H9 (cell line): Measurements from ENCODE around the gene CELF1. TPM values are rescaled to one million over a fixed set of nuclear protein-coding genes. Genes with fewer than 3 reads are reported as not detected.

Source experiments
- DNase-seq: peaks from one replicate; pipeline ENCODE4 v3.0.0-alpha.2; 2017
- H2AFZ ChIP-seq: one replicate; pipeline ENCODE4 v1.6.1; 2013; ENCODE audit warnings: mild to moderate bottlenecking, low read length, control low read depth, moderate library complexity
- H2AK5ac ChIP-seq: 2 replicates; pipeline ENCODE4 v1.6.1; 2013; ENCODE audit warnings: low read length, control low read depth, mixed read lengths; ENCODE audit not compliant: insufficient read length
- H2BK120ac ChIP-seq: one replicate; pipeline ENCODE4 v1.6.1; 2013; ENCODE audit warnings: low read depth, mild to moderate bottlenecking, low read length, control low read depth, inconsistent platforms; ENCODE audit not compliant: poor library complexity, severe bottlenecking
- H2BK12ac ChIP-seq: 2 replicates; pipeline ENCODE4 v1.6.1; 2013; ENCODE audit warnings: low read length, control low read depth, mixed read lengths, low read depth; ENCODE audit not compliant: insufficient read length
- H2BK15ac ChIP-seq: 2 replicates; pipeline ENCODE4 v1.6.1; 2013; ENCODE audit warnings: low read depth, low read length, control low read depth
- H2BK20ac ChIP-seq: one replicate; pipeline ENCODE4 v1.6.1; 2013; ENCODE audit warnings: low read depth, mild to moderate bottlenecking, low read length, control low read depth, inconsistent platforms; ENCODE audit not compliant: poor library complexity, severe bottlenecking
- H2BK5ac ChIP-seq: 2 replicates; pipeline ENCODE4 v1.6.1; 2013; ENCODE audit warnings: low read length, control low read depth, mixed read lengths; ENCODE audit not compliant: insufficient read length
- H3K14ac ChIP-seq: 2 replicates; pipeline ENCODE4 v1.6.1; 2013; ENCODE audit warnings: low read length, control low read depth; ENCODE audit not compliant: insufficient read depth
- H3K18ac ChIP-seq: 2 replicates; pipeline ENCODE4 v1.6.1; 2013; ENCODE audit warnings: low read depth, mild to moderate bottlenecking, mixed read lengths, low read length, control low read depth; ENCODE audit not compliant: insufficient read length
- H3K23ac ChIP-seq: 2 replicates; pipeline ENCODE4 v1.6.1; 2013; ENCODE audit warnings: low read length, control low read depth, mixed read lengths, low read depth; ENCODE audit not compliant: insufficient read length
- H3K23me2 ChIP-seq: 2 replicates; pipeline ENCODE4 v1.6.1; 2013; ENCODE audit warnings: low read depth, mild to moderate bottlenecking, mixed read lengths, low read length, control low read depth; ENCODE audit not compliant: insufficient read length, poor library complexity, severe bottlenecking
- H3K27ac ChIP-seq: 2 replicates; pipeline ENCODE4 v1.5.1; 2013; ENCODE audit warnings: low read length, control low read depth, mixed read lengths, low read depth; ENCODE audit not compliant: insufficient read length
- H3K27me3 ChIP-seq: 2 replicates; pipeline ENCODE4 v1.6.1; 2013; ENCODE audit warnings: low read length, control low read depth, inconsistent platforms; ENCODE audit not compliant: insufficient read depth
- H3K4ac ChIP-seq: 2 replicates; pipeline ENCODE4 v1.6.1; 2013; ENCODE audit warnings: low read depth, mild to moderate bottlenecking, control low read depth, inconsistent platforms, low read length, moderate library complexity
- H3K4me1 ChIP-seq: 2 replicates; pipeline ENCODE4 v1.6.1; 2013; ENCODE audit warnings: low read length, control low read depth, inconsistent platforms; ENCODE audit not compliant: insufficient read depth
- H3K4me2 ChIP-seq: 2 replicates; pipeline ENCODE4 v1.6.1; 2013; ENCODE audit warnings: low read length, control low read depth, mixed read lengths; ENCODE audit not compliant: insufficient read length, insufficient read depth
- H3K56ac ChIP-seq: 2 replicates; pipeline ENCODE4 v1.6.1; 2013; ENCODE audit warnings: low read depth, mild to moderate bottlenecking, mixed read lengths, low read length, control low read depth; ENCODE audit not compliant: insufficient read length
- H3K79me1 ChIP-seq: 2 replicates; pipeline ENCODE4 v1.6.1; 2013; ENCODE audit warnings: low read depth, mild to moderate bottlenecking, moderate library complexity, low read length, control low read depth, inconsistent platforms; ENCODE audit not compliant: insufficient read depth, poor library complexity, severe bottlenecking
- H3K79me2 ChIP-seq: 2 replicates; pipeline ENCODE4 v1.6.1; 2013; ENCODE audit warnings: low read length, control low read depth, inconsistent platforms; ENCODE audit not compliant: insufficient read depth
- H3K9ac ChIP-seq: 2 replicates; pipeline ENCODE4 v1.6.1; 2013; ENCODE audit warnings: low read length, control low read depth, mixed read lengths; ENCODE audit not compliant: insufficient read length; ENCODE audit errors: extremely low read depth
- H3K9me3 ChIP-seq: one replicate; pipeline ENCODE4 v1.6.1; 2013; ENCODE audit warnings: low read depth, low read length, inconsistent platforms; ENCODE audit not compliant: control insufficient read depth
- H3T11ph ChIP-seq: one replicate; pipeline ENCODE4 v1.6.1; 2013; ENCODE audit warnings: mild to moderate bottlenecking, low read length, control low read depth, inconsistent platforms
- H4K20me1 ChIP-seq: one replicate; pipeline ENCODE4 v1.6.1; 2013; ENCODE audit not compliant: control insufficient read depth, insufficient read length, insufficient read depth
- H4K5ac ChIP-seq: 2 replicates; pipeline ENCODE4 v1.6.1; 2013; ENCODE audit warnings: low read depth, mild to moderate bottlenecking, mixed read lengths, low read length, control low read depth; ENCODE audit not compliant: insufficient read length
- H4K8ac ChIP-seq: replicated peaks from 2 replicates; pipeline ENCODE4 v1.6.1; 2013; ENCODE audit warnings: low read length, control low read depth, mixed read lengths, low read depth; ENCODE audit not compliant: insufficient read length
- H4K91ac ChIP-seq: 2 replicates; pipeline ENCODE4 v1.6.1; 2013; ENCODE audit warnings: low read depth, mild to moderate bottlenecking, moderate library complexity, mixed read lengths, low read length, control low read depth; ENCODE audit not compliant: insufficient read length
- H3K27ac Mint-ChIP-seq, 3 experiments: 2 replicates in 2 of 3; 3 replicates in 1 of 3; pipeline ENCODE4 v1.8.0; 2020 to 2021; ENCODE audit warnings: mixed read lengths in 3 of 3, mild to moderate bottlenecking in 1 of 3, moderate library complexity in 1 of 3
- H3K27me3 Mint-ChIP-seq: 2 replicates; pipeline ENCODE4 v1.8.0; 2021; ENCODE audit warnings: low read depth, mild to moderate bottlenecking, moderate library complexity, mixed read lengths
- H3K36me3 Mint-ChIP-seq, 3 experiments: 2 replicates in 2 of 3; 3 replicates in 1 of 3; pipeline ENCODE4 v1.8.0; 2020 to 2021; ENCODE audit warnings: low read depth in 3 of 3, mixed read lengths in 3 of 3; ENCODE audit not compliant: insufficient read depth in 1 of 3
- H3K4me1 Mint-ChIP-seq, 2 experiments: 2 replicates each; pipeline ENCODE4 v1.8.0; 2020; ENCODE audit warnings: mixed read lengths in 2 of 2
- H3K4me3 Mint-ChIP-seq, 2 experiments: 2 replicates in 1 of 2; 3 replicates in 1 of 2; pipeline ENCODE4 v1.8.0; 2020 to 2021; ENCODE audit warnings: mild to moderate bottlenecking in 2 of 2, mixed read lengths in 2 of 2, moderate library complexity in 1 of 2
- H3K9me3 Mint-ChIP-seq, 2 experiments: 2 replicates in 1 of 2; 3 replicates in 1 of 2; pipeline ENCODE4 v1.8.0; 2020; ENCODE audit warnings: mild to moderate bottlenecking in 2 of 2, mixed read lengths in 2 of 2, moderate library complexity in 1 of 2
- WGBS: extraction: QIAGEN DNeasy Blood & Tissue Kit; methylation state at CpG from one replicate; pipeline ENCODE4 v1.1.7; 2013; ENCODE audit warnings: missing lambda C conversion rate, low lambda C conversion rate, mixed read lengths; ENCODE audit not compliant: insufficient read length; ENCODE audit errors: extremely low coverage; 5-methylcytosine and 5-hydroxymethylcytosine counted together
- total RNA-seq: library from RNA; stranded (reverse); gene quantifications from 2 replicates; pipeline ENCODE4 v1.2.1, GENCODE V29; 2021
- TF ChIP-seq, protein P1 (sequence below): fragments of 200-600 bp; sonication (generic); conservative IDR thresholded peaks from 3 replicates; pipeline ENCODE4 v1.8.0; 2021; ENCODE audit warnings: antibody characterized with exemption, mild to moderate bottlenecking

The CELF1 gene
- total RNA-seq, 1 experiment from 2014 or later: 211 TPM

GRCh38 chr11:47431356-47432083, 121.4 kb downstream of the CELF1 start:
- Histone ChIP-seq H4K91ac (no peak overlapping the region), H2BK12ac (no peak overlapping the region), H3K79me1 (no peaks in the 10 kb centered on the region), H2AFZ (no peak overlapping the region), H3K14ac (no peak overlapping the region), H4K5ac (no peak overlapping the region), H4K8ac (no peak overlapping the region), H3K79me2 (no peaks in the 10 kb centered on the region), H3T11ph (no peak overlapping the region), H3K4ac (no peak overlapping the region), H2BK15ac (no peak overlapping the region), H4K20me1 (no peaks in the 10 kb centered on the region), H3K9ac (no peak overlapping the region), H3K23ac (no peak overlapping the region), H3K23me2 (no peaks in the 10 kb centered on the region), H3K9me3 (no peaks in the 10 kb centered on the region), H2BK20ac (no peak overlapping the region), H2BK5ac (no peak overlapping the region), H3K56ac (no peak overlapping the region), H2AK5ac (no peak overlapping the region), H3K4me2 (no peak overlapping the region), H3K18ac (no peak overlapping the region), H3K27ac (no peak overlapping the region), H3K4me1 (no peaks in the 10 kb centered on the region), H3K27me3 (no peaks in the 10 kb centered on the region), H2BK120ac (no peak overlapping the region)
- H3K36me3 Mint-ChIP-seq: no peaks in the 10 kb centered on the region
- H3K27me3 Mint-ChIP-seq: no peaks in the 10 kb centered on the region
- peak overlapping the region in 1 of 3 experiments; percentile 83; a peak in 1 of 7 replicates for H3K27ac Mint-ChIP-seq
- no peak for DNase-seq
- no peak overlapping the region for H3K4me3 Mint-ChIP-seq
- TF ChIP-seq, protein P1, sequence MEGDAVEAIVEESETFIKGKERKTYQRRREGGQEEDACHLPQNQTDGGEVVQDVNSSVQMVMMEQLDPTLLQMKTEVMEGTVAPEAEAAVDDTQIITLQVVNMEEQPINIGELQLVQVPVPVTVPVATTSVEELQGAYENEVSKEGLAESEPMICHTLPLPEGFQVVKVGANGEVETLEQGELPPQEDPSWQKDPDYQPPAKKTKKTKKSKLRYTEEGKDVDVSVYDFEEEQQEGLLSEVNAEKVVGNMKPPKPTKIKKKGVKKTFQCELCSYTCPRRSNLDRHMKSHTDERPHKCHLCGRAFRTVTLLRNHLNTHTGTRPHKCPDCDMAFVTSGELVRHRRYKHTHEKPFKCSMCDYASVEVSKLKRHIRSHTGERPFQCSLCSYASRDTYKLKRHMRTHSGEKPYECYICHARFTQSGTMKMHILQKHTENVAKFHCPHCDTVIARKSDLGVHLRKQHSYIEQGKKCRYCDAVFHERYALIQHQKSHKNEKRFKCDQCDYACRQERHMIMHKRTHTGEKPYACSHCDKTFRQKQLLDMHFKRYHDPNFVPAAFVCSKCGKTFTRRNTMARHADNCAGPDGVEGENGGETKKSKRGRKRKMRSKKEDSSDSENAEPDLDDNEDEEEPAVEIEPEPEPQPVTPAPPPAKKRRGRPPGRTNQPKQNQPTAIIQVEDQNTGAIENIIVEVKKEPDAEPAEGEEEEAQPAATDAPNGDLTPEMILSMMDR: no peak
- no CpG with 5 or more reads among the region's 9 CpGs for WGBS
- no peaks in the 10 kb centered on the region; a peak in 1 of 5 replicates for H3K9me3 Mint-ChIP-seq
- H3K4me1 Mint-ChIP-seq: peaks cover 2 to 4% of the 10 kb centered on the region in 2 experiments; a peak in 2 of 4 replicates
